Panc1 (cell line): ENCODE data around the gene PIP4K2A.

Source experiments
- CTCF ChIP-seq: fragments of 450-650 bp; IDR thresholded peaks from 2 replicates; pipeline ENCODE4 v1.5.1; 2017; ENCODE audit warnings: mild to moderate bottlenecking
- POLR2AphosphoS5 ChIP-seq: IDR thresholded peaks from 2 replicates; pipeline ENCODE4 v1.6.1; 2012; ENCODE audit warnings: mild to moderate bottlenecking, low read depth, low read length, moderate library complexity
- REST ChIP-seq, 2 experiments: IDR thresholded peaks; 2 replicates each; pipeline ENCODE4 v1.6.1; 2011 to 2012; ENCODE audit warnings: low read depth in 2 of 2, control low read depth in 1 of 2, low read length in 1 of 2, mild to moderate bottlenecking in 1 of 2, moderate library complexity in 1 of 2; ENCODE audit not compliant: insufficient read depth in 1 of 2
- SIN3A ChIP-seq: IDR thresholded peaks from 2 replicates; pipeline ENCODE4 v1.6.1; 2012; ENCODE audit warnings: low read depth, mild to moderate bottlenecking, low read length, moderate library complexity, borderline replicate concordance; ENCODE audit not compliant: insufficient read depth

GRCh38 chr10:22599636-22600228 is 114.6 kb downstream of the PIP4K2A start:
- TF ChIP-seq REST (IDR thresholded peaks at IDR 0.05; ENCODE audit: insufficient read depth in 1 of 2, low read depth in 2 of 2, low read length in 1 of 2) = no peak
- TF ChIP-seq CTCF = no peak
- no peak for TF ChIP-seq SIN3A
- TF ChIP-seq POLR2AphosphoS5 = no peak
